Mononuclear cell (primary cell): Measurements from ENCODE around the gene YAE1. TPM values are rescaled to one million over a fixed set of nuclear protein-coding genes. Genes with fewer than 3 reads are reported as not detected.

ENCODE experiments used
- H3K27me3 ChIP-seq: 2 replicates; pipeline ENCODE4 v1.6.0; 2011; ENCODE audit warnings: low read length, control low read depth; ENCODE audit not compliant: insufficient read depth
- H3K4me1 ChIP-seq: 2 replicates; pipeline ENCODE4 v1.5.1; 2011; ENCODE audit warnings: mild to moderate bottlenecking, low read length, control low read depth; ENCODE audit not compliant: insufficient read depth
- H3K4me3 ChIP-seq: 2 replicates; pipeline ENCODE4 v1.5.1; 2011; ENCODE audit warnings: mild to moderate bottlenecking, low read length, moderate library complexity
- H3K9me3 ChIP-seq: 2 replicates; pipeline ENCODE4 v1.5.1; 2011; ENCODE audit warnings: low read depth, mild to moderate bottlenecking, control low read depth, low read length
- total RNA-seq: library from RNA; depleted of rRNA; stranded (reverse); fragments of >200 nt; gene quantifications from one replicate; pipeline ENCODE4 v1.2.3, GENCODE V29; 2012

YAE1 gene
- total RNA-seq, 1 donor = 10.1 TPM

GRCh38 chr7:39580149-39580874 lies 14.1 kb downstream of the YAE1 start:
- no peaks in the 10 kb centered on the region for H3K9me3 ChIP-seq
- H3K27me3 ChIP-seq = no peaks in the 10 kb centered on the region
- no peaks in the 10 kb centered on the region for H3K4me1 ChIP-seq
- H3K4me3 ChIP-seq = no peak overlapping the region

- Histone ChIP-seq H3K4me1 (no peaks in the 10 kb centered on the region), H3K9me3 (no peaks in the 10 kb centered on the region), H3K4me3 (no peak overlapping the region), H3K27me3 (no peaks in the 10 kb centered on the region)
Observed at GRCh38 chr7:39582536-39582935, 16.3 kb downstream of the YAE1 start.

- no peak overlapping the region for H3K4me3 ChIP-seq
- no peaks in the 10 kb centered on the region for H3K27me3 ChIP-seq
- no peaks in the 10 kb centered on the region for H3K4me1 ChIP-seq
- H3K9me3 ChIP-seq = no peaks in the 10 kb centered on the region
Observed at GRCh38 chr7:39583539-39583938, 17.3 kb downstream of the YAE1 start.

- Histone ChIP-seq H3K27me3 (no peaks in the 10 kb centered on the region), H3K4me1 (peaks cover 10% of the 10 kb centered on the region), H3K9me3 (no peaks in the 10 kb centered on the region), H3K4me3 (no peak overlapping the region)
Observed at GRCh38 chr7:39587393-39587792, 21.2 kb downstream of the YAE1 start.

- Histone ChIP-seq H3K4me1 (peaks cover 10% of the 10 kb centered on the region), H3K27me3 (no peaks in the 10 kb centered on the region), H3K4me3 (no peak overlapping the region), H3K9me3 (no peaks in the 10 kb centered on the region)
Observed at GRCh38 chr7:39588416-39588815, 22.2 kb downstream of the YAE1 start.

GRCh38 chr7:39589323-39590111 lies 23.3 kb downstream of the YAE1 start:
- no peak overlapping the region for H3K4me3 ChIP-seq
- H3K27me3 ChIP-seq = no peaks in the 10 kb centered on the region
- no peaks in the 10 kb centered on the region for H3K9me3 ChIP-seq
- peaks cover 10% of the 10 kb centered on the region for H3K4me1 ChIP-seq

- no peak overlapping the region for H3K4me3 ChIP-seq
- H3K4me1 ChIP-seq = peaks cover 10% of the 10 kb centered on the region
- no peaks in the 10 kb centered on the region for H3K27me3 ChIP-seq
- H3K9me3 ChIP-seq = no peaks in the 10 kb centered on the region
Observed at GRCh38 chr7:39592586-39592985, 26.4 kb downstream of the YAE1 start.

- H3K4me3 ChIP-seq = no peak overlapping the region
- H3K4me1 ChIP-seq = no peaks in the 10 kb centered on the region
- no peaks in the 10 kb centered on the region for H3K9me3 ChIP-seq
- no peaks in the 10 kb centered on the region for H3K27me3 ChIP-seq
Observed at GRCh38 chr7:39594988-39595620, 28.9 kb downstream of the YAE1 start.

GRCh38 chr7:39602351-39602750 lies 36.1 kb downstream of the YAE1 start:
- Histone ChIP-seq H3K9me3 (no peaks in the 10 kb centered on the region), H3K4me1 (no peaks in the 10 kb centered on the region), H3K27me3 (no peaks in the 10 kb centered on the region), H3K4me3 (no peak overlapping the region)

- H3K9me3 ChIP-seq = no peaks in the 10 kb centered on the region
- peaks cover 5% of the 10 kb centered on the region for H3K27me3 ChIP-seq
- no peak overlapping the region for H3K4me3 ChIP-seq
Observed at GRCh38 chr7:39603924-39604323, 37.7 kb downstream of the YAE1 start.

GRCh38 chr7:39605087-39605486 lies 38.9 kb downstream of the YAE1 start:
- Histone ChIP-seq H3K4me1 (peaks cover 12% of the 10 kb centered on the region), H3K9me3 (no peaks in the 10 kb centered on the region), H3K27me3 (peaks cover 15% of the 10 kb centered on the region), H3K4me3 (no peak overlapping the region)

More at GRCh38 chr7:39603924-39604323, 37.7 kb downstream of the YAE1 start:
- peaks cover 2% of the 10 kb centered on the region for H3K4me1 ChIP-seq

- Histone ChIP-seq H3K4me3 (no peak overlapping the region), H3K4me1 (peaks cover 12% of the 10 kb centered on the region), H3K9me3 (no peaks in the 10 kb centered on the region), H3K27me3 (peaks cover 26% of the 10 kb centered on the region)
Observed at GRCh38 chr7:39606352-39606751, 40.1 kb downstream of the YAE1 start.

- H3K4me3 ChIP-seq = no peak overlapping the region
- H3K9me3 ChIP-seq = no peaks in the 10 kb centered on the region
- H3K4me1 ChIP-seq = peaks cover 12% of the 10 kb centered on the region
- peaks cover 28% of the 10 kb centered on the region for H3K27me3 ChIP-seq
Observed at GRCh38 chr7:39606941-39607340, 40.7 kb downstream of the YAE1 start.

- Histone ChIP-seq H3K9me3 (no peaks in the 10 kb centered on the region), H3K27me3 (peaks cover 30% of the 10 kb centered on the region), H3K4me1 (peaks cover 12% of the 10 kb centered on the region), H3K4me3 (no peak overlapping the region)
Observed at GRCh38 chr7:39607865-39608264, 41.7 kb downstream of the YAE1 start.

GRCh38 chr7:39608278-39608677 lies 42.1 kb downstream of the YAE1 start:
- Histone ChIP-seq H3K4me1 (peaks cover 12% of the 10 kb centered on the region), H3K9me3 (no peaks in the 10 kb centered on the region), H3K27me3 (peaks cover 30% of the 10 kb centered on the region), H3K4me3 (no peak overlapping the region)
